WTC11 (cell line): ENCODE data around the gene MND1. TPM values are rescaled to one million over a fixed set of nuclear protein-coding genes. Genes with fewer than 3 reads are reported as not detected.

Source experiments
- ATAC-seq: fragments of 200-7000 bp; cut with Tn5 transposase; 2 replicates; pipeline ENCODE4 v1.10.0; 2021; ENCODE audit warnings: mild to moderate bottlenecking, moderate library complexity
- CTCF ChIA-PET: fragments of 300-600 bp; sonication (Branson Sonifier 250); formaldehyde crosslinking; loops from one replicate; lab custom pipeline; 2021; ENCODE audit warnings: antibody characterized with exemption; lab: Charles Lee
- POLR2A ChIA-PET: fragments of 350-600 bp; sonication (Branson Sonifier 250); formaldehyde crosslinking; loops from one replicate; lab custom pipeline; 2021; ENCODE audit warnings: antibody characterized with exemption; lab: Charles Lee
- DNase-seq: peaks from one replicate; pipeline ENCODE4 v3.0.0; 2021; ENCODE audit warnings: low spot score
- H3K27ac Mint-ChIP-seq: 2 replicates; pipeline ENCODE4 v1.8.0; 2021; ENCODE audit warnings: mixed read lengths
- H3K27me3 Mint-ChIP-seq: 2 replicates; pipeline ENCODE4 v1.8.0; 2021; ENCODE audit warnings: low read depth, mild to moderate bottlenecking, moderate library complexity, mixed read lengths
- H3K36me3 Mint-ChIP-seq: 2 replicates; pipeline ENCODE4 v1.8.0; 2021; ENCODE audit warnings: mixed read lengths
- H3K4me1 Mint-ChIP-seq: 2 replicates; pipeline ENCODE4 v1.8.0; 2022; ENCODE audit warnings: mixed read lengths
- H3K4me3 Mint-ChIP-seq: 2 replicates; pipeline ENCODE4 v1.8.0; 2021; ENCODE audit warnings: mild to moderate bottlenecking, moderate library complexity, mixed read lengths
- H3K9me3 Mint-ChIP-seq: 2 replicates; pipeline ENCODE4 v1.8.0; 2021; ENCODE audit warnings: mixed read lengths
- CBFB ChIP-seq: sonication (generic); formaldehyde crosslinking; IDR thresholded peaks from 2 replicates; pipeline ENCODE4 v1.8.1; 2022; ENCODE audit warnings: mild to moderate bottlenecking, low read depth, missing genetic modification reagents
- CREB1 ChIP-seq: sonication (generic); formaldehyde crosslinking; IDR thresholded peaks from 2 replicates; pipeline ENCODE4 v1.8.0; 2023; ENCODE audit warnings: mild to moderate bottlenecking, missing genetic modification reagents
- GRHL2 ChIP-seq: fragments of 250-450 bp; sonication (Bioruptor Pico); IDR thresholded peaks from 2 replicates; pipeline ENCODE4 v1.8.0; 2022; ENCODE audit warnings: mild to moderate bottlenecking, moderate library complexity; ENCODE audit not compliant: insufficient replicate concordance, severe bottlenecking
- JAZF1 ChIP-seq: fragments of 250-450 bp; sonication (Bioruptor Pico); IDR thresholded peaks from 2 replicates; pipeline ENCODE4 v1.9.0; 2021; ENCODE audit warnings: moderate library complexity, mild to moderate bottlenecking, inconsistent platforms
- NR1H2 ChIP-seq: sonication (generic); formaldehyde crosslinking; IDR thresholded peaks from 2 replicates; pipeline ENCODE4 v1.9.0; 2021; ENCODE audit warnings: mild to moderate bottlenecking, moderate library complexity, missing genetic modification reagents
- NR2C2 ChIP-seq: sonication (generic); formaldehyde crosslinking; IDR thresholded peaks from 2 replicates; pipeline ENCODE4 v1.8.0; 2022; ENCODE audit warnings: mild to moderate bottlenecking, missing genetic modification reagents
- SOX15 ChIP-seq: fragments of 250-450 bp; sonication (Bioruptor Pico); IDR thresholded peaks from 2 replicates; pipeline ENCODE4 v1.9.0; 2021; ENCODE audit warnings: mild to moderate bottlenecking
- ZNF219 ChIP-seq: sonication (generic); formaldehyde crosslinking; IDR thresholded peaks from 2 replicates; pipeline ENCODE4 v1.8.0; 2023; ENCODE audit warnings: missing genetic modification reagents, mild to moderate bottlenecking, borderline replicate concordance
- ZNF396 ChIP-seq: fragments of 250-450 bp; sonication (Bioruptor Pico); IDR thresholded peaks from 2 replicates; pipeline ENCODE4 v1.8.0; 2021; ENCODE audit warnings: mild to moderate bottlenecking, moderate library complexity, borderline replicate concordance
- total RNA-seq: library from RNA; stranded (reverse); gene quantifications from 3 replicates; pipeline ENCODE4 v1.2.3, GENCODE V29; 2021
- TF ChIP-seq, protein P1 (sequence below): sonication (generic); formaldehyde crosslinking; IDR thresholded peaks from 2 replicates; pipeline ENCODE4 v1.8.1; 2023; ENCODE audit warnings: mild to moderate bottlenecking, missing genetic modification reagents
- TF ChIP-seq, protein P2 (sequence below): fragments of 250-450 bp; sonication (Bioruptor Pico); IDR thresholded peaks from 2 replicates; pipeline ENCODE4 v1.9.0; 2021; ENCODE audit warnings: mild to moderate bottlenecking, borderline replicate concordance
- TF ChIP-seq, protein P3 (sequence below): sonication (generic); formaldehyde crosslinking; IDR thresholded peaks from 2 replicates; pipeline ENCODE4 v1.8.1; 2022; ENCODE audit warnings: mild to moderate bottlenecking, moderate library complexity, missing genetic modification reagents
- TF ChIP-seq, protein P4 (sequence below): sonication (generic); formaldehyde crosslinking; conservative IDR thresholded peaks from 2 replicates; pipeline ENCODE4 v1.8.1; 2023; ENCODE audit warnings: mild to moderate bottlenecking, low read depth, missing genetic modification reagents, moderate library complexity
- TF ChIP-seq, protein P5 (sequence below): sonication (generic); formaldehyde crosslinking; IDR thresholded peaks from 2 replicates; pipeline ENCODE4 v1.8.1; 2022; ENCODE audit warnings: missing genetic modification reagents, borderline replicate concordance
- TF ChIP-seq, protein P6 (sequence below): sonication (generic); formaldehyde crosslinking; IDR thresholded peaks from 2 replicates; pipeline ENCODE4 v1.8.1; 2022; ENCODE audit warnings: low read depth, mild to moderate bottlenecking, moderate library complexity, missing genetic modification reagents, borderline replicate concordance
- TF ChIP-seq, protein P7 (sequence below): sonication (generic); formaldehyde crosslinking; IDR thresholded peaks from 2 replicates; pipeline ENCODE4 v1.8.1; 2022; ENCODE audit warnings: low read depth, missing genetic modification reagents, borderline replicate concordance

Gene MND1
- total RNA-seq, 1 experiment from 2014 or later = 36.0 TPM

DNA sequence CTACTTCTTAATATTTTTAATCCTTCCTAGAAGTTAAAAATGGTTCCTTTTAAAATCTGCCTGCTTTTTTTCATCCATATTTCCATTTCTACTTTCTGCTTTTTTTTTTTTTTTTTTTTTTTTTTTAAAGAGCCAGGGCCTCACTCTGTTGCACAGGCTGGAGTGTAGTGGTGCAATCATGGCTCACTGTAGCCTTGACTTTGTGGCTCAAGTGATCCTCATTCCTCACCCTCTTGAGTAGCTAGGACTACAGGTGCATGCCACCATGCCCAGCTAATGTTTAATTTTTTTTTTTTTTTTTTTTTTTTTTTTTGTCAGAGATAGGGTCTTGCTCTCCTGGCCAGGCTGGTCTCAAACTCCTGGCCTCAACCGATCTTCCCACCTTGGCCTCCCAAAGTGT, 39.7 kb downstream of the MND1 start (continued):
- TF ChIP-seq, protein P1, sequence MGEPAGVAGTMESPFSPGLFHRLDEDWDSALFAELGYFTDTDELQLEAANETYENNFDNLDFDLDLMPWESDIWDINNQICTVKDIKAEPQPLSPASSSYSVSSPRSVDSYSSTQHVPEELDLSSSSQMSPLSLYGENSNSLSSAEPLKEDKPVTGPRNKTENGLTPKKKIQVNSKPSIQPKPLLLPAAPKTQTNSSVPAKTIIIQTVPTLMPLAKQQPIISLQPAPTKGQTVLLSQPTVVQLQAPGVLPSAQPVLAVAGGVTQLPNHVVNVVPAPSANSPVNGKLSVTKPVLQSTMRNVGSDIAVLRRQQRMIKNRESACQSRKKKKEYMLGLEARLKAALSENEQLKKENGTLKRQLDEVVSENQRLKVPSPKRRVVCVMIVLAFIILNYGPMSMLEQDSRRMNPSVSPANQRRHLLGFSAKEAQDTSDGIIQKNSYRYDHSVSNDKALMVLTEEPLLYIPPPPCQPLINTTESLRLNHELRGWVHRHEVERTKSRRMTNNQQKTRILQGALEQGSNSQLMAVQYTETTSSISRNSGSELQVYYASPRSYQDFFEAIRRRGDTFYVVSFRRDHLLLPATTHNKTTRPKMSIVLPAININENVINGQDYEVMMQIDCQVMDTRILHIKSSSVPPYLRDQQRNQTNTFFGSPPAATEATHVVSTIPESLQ (CRISPR knock-in tag) = no peak
- no peak for TF ChIP-seq GRHL2 (CRISPR knock-in tag)

DNA sequence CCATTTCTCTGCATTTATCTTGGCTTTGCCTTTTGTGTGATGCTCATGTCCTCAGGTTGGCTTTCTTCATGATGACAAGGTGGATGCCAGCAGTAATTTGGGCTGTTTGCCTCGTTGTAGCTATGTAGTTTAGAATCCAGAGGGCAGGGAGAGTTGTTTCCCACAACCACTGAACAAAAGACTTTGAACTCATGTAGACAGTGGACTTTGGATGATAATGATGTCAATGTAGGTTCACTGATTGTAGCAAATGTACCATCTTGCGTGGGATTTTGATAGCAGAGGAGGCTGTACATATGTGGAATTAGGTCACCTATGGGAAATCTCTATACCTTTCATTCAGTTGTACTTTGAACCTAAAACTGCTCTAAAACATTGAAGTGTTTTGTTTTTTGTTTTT, 41.3 kb downstream of the MND1 start:
- ChIA-PET POLR2A (no interaction called here), CTCF (interaction anchor here (1.4 kb wide), 1 partner anchor 243 kb away, joined by 3 read pairs; no protein-coding TSS in a partner anchor)
- Mint-ChIP-seq H3K27me3 (no peaks in the 10 kb centered on the region), H3K4me3 (no peak overlapping the region), H3K4me1 (peaks cover 10% of the 10 kb centered on the region), H3K9me3 (no peaks in the 10 kb centered on the region), H3K27ac (peak overlapping the region; percentile 35; the same call in 1 of the 2 replicates), H3K36me3 (peaks cover 10% of the 10 kb centered on the region)
- TF ChIP-seq SOX15 (CRISPR knock-in tag) = no peak
- TF ChIP-seq, protein P2, sequence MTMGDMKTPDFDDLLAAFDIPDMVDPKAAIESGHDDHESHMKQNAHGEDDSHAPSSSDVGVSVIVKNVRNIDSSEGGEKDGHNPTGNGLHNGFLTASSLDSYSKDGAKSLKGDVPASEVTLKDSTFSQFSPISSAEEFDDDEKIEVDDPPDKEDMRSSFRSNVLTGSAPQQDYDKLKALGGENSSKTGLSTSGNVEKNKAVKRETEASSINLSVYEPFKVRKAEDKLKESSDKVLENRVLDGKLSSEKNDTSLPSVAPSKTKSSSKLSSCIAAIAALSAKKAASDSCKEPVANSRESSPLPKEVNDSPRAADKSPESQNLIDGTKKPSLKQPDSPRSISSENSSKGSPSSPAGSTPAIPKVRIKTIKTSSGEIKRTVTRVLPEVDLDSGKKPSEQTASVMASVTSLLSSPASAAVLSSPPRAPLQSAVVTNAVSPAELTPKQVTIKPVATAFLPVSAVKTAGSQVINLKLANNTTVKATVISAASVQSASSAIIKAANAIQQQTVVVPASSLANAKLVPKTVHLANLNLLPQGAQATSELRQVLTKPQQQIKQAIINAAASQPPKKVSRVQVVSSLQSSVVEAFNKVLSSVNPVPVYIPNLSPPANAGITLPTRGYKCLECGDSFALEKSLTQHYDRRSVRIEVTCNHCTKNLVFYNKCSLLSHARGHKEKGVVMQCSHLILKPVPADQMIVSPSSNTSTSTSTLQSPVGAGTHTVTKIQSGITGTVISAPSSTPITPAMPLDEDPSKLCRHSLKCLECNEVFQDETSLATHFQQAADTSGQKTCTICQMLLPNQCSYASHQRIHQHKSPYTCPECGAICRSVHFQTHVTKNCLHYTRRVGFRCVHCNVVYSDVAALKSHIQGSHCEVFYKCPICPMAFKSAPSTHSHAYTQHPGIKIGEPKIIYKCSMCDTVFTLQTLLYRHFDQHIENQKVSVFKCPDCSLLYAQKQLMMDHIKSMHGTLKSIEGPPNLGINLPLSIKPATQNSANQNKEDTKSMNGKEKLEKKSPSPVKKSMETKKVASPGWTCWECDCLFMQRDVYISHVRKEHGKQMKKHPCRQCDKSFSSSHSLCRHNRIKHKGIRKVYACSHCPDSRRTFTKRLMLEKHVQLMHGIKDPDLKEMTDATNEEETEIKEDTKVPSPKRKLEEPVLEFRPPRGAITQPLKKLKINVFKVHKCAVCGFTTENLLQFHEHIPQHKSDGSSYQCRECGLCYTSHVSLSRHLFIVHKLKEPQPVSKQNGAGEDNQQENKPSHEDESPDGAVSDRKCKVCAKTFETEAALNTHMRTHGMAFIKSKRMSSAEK (CRISPR knock-in tag) = no peak
- no peak for TF ChIP-seq ZNF219 (CRISPR knock-in tag)
- TF ChIP-seq CBFB (CRISPR knock-in tag) = no peak
- TF ChIP-seq, protein P3, sequence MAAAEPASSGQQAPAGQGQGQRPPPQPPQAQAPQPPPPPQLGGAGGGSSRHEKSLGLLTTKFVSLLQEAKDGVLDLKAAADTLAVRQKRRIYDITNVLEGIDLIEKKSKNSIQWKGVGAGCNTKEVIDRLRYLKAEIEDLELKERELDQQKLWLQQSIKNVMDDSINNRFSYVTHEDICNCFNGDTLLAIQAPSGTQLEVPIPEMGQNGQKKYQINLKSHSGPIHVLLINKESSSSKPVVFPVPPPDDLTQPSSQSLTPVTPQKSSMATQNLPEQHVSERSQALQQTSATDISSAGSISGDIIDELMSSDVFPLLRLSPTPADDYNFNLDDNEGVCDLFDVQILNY (CRISPR knock-in tag) = no peak
- no peak for TF ChIP-seq CREB1 (CRISPR knock-in tag)
- TF ChIP-seq ZNF396 (CRISPR knock-in tag) = no peak
- no peak for TF ChIP-seq JAZF1 (CRISPR knock-in tag)
- TF ChIP-seq, protein P4, sequence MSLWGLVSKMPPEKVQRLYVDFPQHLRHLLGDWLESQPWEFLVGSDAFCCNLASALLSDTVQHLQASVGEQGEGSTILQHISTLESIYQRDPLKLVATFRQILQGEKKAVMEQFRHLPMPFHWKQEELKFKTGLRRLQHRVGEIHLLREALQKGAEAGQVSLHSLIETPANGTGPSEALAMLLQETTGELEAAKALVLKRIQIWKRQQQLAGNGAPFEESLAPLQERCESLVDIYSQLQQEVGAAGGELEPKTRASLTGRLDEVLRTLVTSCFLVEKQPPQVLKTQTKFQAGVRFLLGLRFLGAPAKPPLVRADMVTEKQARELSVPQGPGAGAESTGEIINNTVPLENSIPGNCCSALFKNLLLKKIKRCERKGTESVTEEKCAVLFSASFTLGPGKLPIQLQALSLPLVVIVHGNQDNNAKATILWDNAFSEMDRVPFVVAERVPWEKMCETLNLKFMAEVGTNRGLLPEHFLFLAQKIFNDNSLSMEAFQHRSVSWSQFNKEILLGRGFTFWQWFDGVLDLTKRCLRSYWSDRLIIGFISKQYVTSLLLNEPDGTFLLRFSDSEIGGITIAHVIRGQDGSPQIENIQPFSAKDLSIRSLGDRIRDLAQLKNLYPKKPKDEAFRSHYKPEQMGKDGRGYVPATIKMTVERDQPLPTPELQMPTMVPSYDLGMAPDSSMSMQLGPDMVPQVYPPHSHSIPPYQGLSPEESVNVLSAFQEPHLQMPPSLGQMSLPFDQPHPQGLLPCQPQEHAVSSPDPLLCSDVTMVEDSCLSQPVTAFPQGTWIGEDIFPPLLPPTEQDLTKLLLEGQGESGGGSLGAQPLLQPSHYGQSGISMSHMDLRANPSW = no peak
- TF ChIP-seq, protein P5, sequence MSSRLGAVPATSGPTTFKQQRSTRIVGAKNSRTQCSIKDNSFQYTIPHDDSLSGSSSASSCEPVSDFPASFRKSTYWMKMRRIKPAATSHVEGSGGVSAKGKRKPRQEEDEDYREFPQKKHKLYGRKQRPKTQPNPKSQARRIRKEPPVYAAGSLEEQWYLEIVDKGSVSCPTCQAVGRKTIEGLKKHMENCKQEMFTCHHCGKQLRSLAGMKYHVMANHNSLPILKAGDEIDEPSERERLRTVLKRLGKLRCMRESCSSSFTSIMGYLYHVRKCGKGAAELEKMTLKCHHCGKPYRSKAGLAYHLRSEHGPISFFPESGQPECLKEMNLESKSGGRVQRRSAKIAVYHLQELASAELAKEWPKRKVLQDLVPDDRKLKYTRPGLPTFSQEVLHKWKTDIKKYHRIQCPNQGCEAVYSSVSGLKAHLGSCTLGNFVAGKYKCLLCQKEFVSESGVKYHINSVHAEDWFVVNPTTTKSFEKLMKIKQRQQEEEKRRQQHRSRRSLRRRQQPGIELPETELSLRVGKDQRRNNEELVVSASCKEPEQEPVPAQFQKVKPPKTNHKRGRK (CRISPR knock-in tag) = no peak
- TF ChIP-seq, protein P6, sequence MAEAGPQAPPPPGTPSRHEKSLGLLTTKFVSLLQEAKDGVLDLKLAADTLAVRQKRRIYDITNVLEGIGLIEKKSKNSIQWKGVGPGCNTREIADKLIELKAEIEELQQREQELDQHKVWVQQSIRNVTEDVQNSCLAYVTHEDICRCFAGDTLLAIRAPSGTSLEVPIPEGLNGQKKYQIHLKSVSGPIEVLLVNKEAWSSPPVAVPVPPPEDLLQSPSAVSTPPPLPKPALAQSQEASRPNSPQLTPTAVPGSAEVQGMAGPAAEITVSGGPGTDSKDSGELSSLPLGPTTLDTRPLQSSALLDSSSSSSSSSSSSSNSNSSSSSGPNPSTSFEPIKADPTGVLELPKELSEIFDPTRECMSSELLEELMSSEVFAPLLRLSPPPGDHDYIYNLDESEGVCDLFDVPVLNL (CRISPR knock-in tag) = no peak
- TF ChIP-seq, protein P7, sequence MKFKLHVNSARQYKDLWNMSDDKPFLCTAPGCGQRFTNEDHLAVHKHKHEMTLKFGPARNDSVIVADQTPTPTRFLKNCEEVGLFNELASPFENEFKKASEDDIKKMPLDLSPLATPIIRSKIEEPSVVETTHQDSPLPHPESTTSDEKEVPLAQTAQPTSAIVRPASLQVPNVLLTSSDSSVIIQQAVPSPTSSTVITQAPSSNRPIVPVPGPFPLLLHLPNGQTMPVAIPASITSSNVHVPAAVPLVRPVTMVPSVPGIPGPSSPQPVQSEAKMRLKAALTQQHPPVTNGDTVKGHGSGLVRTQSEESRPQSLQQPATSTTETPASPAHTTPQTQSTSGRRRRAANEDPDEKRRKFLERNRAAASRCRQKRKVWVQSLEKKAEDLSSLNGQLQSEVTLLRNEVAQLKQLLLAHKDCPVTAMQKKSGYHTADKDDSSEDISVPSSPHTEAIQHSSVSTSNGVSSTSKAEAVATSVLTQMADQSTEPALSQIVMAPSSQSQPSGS (CRISPR knock-in tag) = no peak
- no peak for TF ChIP-seq NR2C2 (CRISPR knock-in tag)
- no peak for TF ChIP-seq GRHL2 (CRISPR knock-in tag)
- no peak for TF ChIP-seq NR1H2 (CRISPR knock-in tag)
- ATAC-seq = no peak
- no peak for DNase-seq
